Panc1 (cell line): ENCODE measurements around the gene CYTL1. TPM values are rescaled to one million over a fixed set of nuclear protein-coding genes. Genes with fewer than 3 reads are reported as not detected.

ENCODE experiments used
- ATAC-seq: fragments of 200-7000 bp; cut with Tn5 transposase; 2 replicates; pipeline ENCODE4 v1.9.1; 2020; ENCODE audit warnings: mild to moderate bottlenecking, moderate library complexity
- BruUV-seq: library from RNA; stranded (reverse); fragments of 400-500 nt; replicated peaks from 2 replicates; lab custom pipeline; 2021; lab: Mats Ljungman, UMichigan
- CTCF ChIA-PET: fragments of 300-600 bp; sonication (Branson Sonifier 250); formaldehyde crosslinking; loops from one replicate; lab custom pipeline; 2022; ENCODE audit warnings: antibody characterized with exemption; lab: Charles Lee
- POLR2A ChIA-PET: fragments of 300-600 bp; sonication (Branson Sonifier 250); formaldehyde crosslinking; loops from one replicate; lab custom pipeline; 2022; ENCODE audit warnings: antibody characterized with exemption; lab: Charles Lee
- DNase-seq: peaks from one replicate; pipeline ENCODE4 v3.0.0-alpha.2; 2010; ENCODE audit warnings: low read depth, low spot score
- H3K27ac ChIP-seq: 2 replicates; pipeline ENCODE4 v1.5.1; 2011; ENCODE audit warnings: mild to moderate bottlenecking, low read length, inconsistent platforms
- H3K27me3 ChIP-seq: fragments of 200-500 bp; sonication (Bioruptor generic); 2 replicates; pipeline ENCODE4 v1.6.0; 2014; ENCODE audit warnings: low read length, inconsistent platforms; ENCODE audit not compliant: control insufficient read depth, insufficient read depth
- H3K36me3 ChIP-seq: fragments of 200-500 bp; sonication (Bioruptor generic); 2 replicates; pipeline ENCODE4 v1.5.1; 2014; ENCODE audit warnings: inconsistent platforms, mild to moderate bottlenecking, low read length, moderate library complexity; ENCODE audit not compliant: control insufficient read depth, insufficient read depth
- H3K4me1 ChIP-seq: 2 replicates; pipeline ENCODE4 v1.5.1; 2011; ENCODE audit warnings: inconsistent platforms, mild to moderate bottlenecking, low read length, moderate library complexity; ENCODE audit not compliant: control insufficient read depth, insufficient read depth
- H3K4me3 ChIP-seq, 2 experiments: 2 replicates each; pipeline ENCODE4 v1.5.1; 2011 to 2012; ENCODE audit warnings: low read depth in 2 of 2, low read length in 2 of 2, mild to moderate bottlenecking in 2 of 2, inconsistent platforms in 1 of 2, moderate library complexity in 1 of 2
- H3K9me3 ChIP-seq: fragments of 200-500 bp; sonication (Bioruptor generic); 2 replicates; pipeline ENCODE4 v1.5.1; 2014; ENCODE audit warnings: low read depth, mild to moderate bottlenecking, inconsistent platforms, low read length, moderate library complexity; ENCODE audit not compliant: control insufficient read depth, insufficient read depth
- POLR2AphosphoS5 ChIP-seq: IDR thresholded peaks from 2 replicates; pipeline ENCODE4 v1.6.1; 2012; ENCODE audit warnings: mild to moderate bottlenecking, low read depth, low read length, moderate library complexity
- SIN3A ChIP-seq: IDR thresholded peaks from 2 replicates; pipeline ENCODE4 v1.6.1; 2012; ENCODE audit warnings: low read depth, mild to moderate bottlenecking, low read length, moderate library complexity, borderline replicate concordance; ENCODE audit not compliant: insufficient read depth
- TCF7L2 ChIP-seq: IDR thresholded peaks from 2 replicates; pipeline ENCODE4 v1.6.1; 2011; ENCODE audit warnings: mild to moderate bottlenecking, low read depth, low read length, inconsistent platforms
- in situ Hi-C: cut with HindIII; loops from 2 replicates; pipeline ENCODE4 v1.10.0; 2016; ENCODE audit warnings: low sequenced_read_pairs, low pct_unique_long_range_greater_than_20kb
- intact Hi-C: fragments of 100-400 bp; cut with micrococcal nuclease; formaldehyde crosslinking; loops from one replicate; pipeline ENCODE4 v1.10.0; 2022; ENCODE audit not compliant: unreplicated experiment
- total RNA-seq: library from RNA; stranded (reverse); gene quantifications from one replicate; pipeline ENCODE4 v1.2.1, GENCODE V29; 2021; ENCODE audit not compliant: unreplicated experiment
- TF ChIP-seq, protein P1 (sequence below), 2 experiments: IDR thresholded peaks; 2 replicates each; pipeline ENCODE4 v1.6.1; 2011 to 2012; ENCODE audit warnings: low read depth in 2 of 2, control low read depth in 1 of 2, low read length in 1 of 2, mild to moderate bottlenecking in 1 of 2, moderate library complexity in 1 of 2; ENCODE audit not compliant: insufficient read depth in 1 of 2
- TF ChIP-seq, protein P2 (sequence below): fragments of 450-650 bp; IDR thresholded peaks from 2 replicates; pipeline ENCODE4 v1.5.1; 2017; ENCODE audit warnings: mild to moderate bottlenecking

CYTL1 gene
- total RNA-seq, 1 experiment from 2014 or later, result not detected

DNA sequence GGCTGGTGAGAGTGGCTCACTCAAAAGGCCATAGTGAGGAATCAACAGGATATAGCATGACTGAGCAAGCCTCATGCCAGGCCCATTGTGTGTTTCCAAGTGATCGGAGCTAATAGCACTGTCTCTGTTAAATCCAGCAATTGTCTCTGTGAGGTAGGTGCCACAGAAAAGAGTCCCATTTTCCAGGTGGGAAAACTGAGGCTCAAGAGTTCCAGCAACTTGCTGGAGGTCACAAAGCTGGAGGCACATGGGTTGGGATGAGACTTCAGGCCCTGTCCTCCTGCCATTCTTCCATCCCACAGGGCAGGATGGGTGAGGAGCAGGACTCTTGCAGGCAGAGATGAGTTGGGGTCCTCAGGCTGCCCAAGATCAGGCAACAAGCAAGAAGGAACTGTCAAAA, 1.1 kb upstream of the CYTL1 start:
- TF ChIP-seq, protein P1, sequence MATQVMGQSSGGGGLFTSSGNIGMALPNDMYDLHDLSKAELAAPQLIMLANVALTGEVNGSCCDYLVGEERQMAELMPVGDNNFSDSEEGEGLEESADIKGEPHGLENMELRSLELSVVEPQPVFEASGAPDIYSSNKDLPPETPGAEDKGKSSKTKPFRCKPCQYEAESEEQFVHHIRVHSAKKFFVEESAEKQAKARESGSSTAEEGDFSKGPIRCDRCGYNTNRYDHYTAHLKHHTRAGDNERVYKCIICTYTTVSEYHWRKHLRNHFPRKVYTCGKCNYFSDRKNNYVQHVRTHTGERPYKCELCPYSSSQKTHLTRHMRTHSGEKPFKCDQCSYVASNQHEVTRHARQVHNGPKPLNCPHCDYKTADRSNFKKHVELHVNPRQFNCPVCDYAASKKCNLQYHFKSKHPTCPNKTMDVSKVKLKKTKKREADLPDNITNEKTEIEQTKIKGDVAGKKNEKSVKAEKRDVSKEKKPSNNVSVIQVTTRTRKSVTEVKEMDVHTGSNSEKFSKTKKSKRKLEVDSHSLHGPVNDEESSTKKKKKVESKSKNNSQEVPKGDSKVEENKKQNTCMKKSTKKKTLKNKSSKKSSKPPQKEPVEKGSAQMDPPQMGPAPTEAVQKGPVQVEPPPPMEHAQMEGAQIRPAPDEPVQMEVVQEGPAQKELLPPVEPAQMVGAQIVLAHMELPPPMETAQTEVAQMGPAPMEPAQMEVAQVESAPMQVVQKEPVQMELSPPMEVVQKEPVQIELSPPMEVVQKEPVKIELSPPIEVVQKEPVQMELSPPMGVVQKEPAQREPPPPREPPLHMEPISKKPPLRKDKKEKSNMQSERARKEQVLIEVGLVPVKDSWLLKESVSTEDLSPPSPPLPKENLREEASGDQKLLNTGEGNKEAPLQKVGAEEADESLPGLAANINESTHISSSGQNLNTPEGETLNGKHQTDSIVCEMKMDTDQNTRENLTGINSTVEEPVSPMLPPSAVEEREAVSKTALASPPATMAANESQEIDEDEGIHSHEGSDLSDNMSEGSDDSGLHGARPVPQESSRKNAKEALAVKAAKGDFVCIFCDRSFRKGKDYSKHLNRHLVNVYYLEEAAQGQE (IDR thresholded peaks at IDR 0.05; ENCODE audit: insufficient read depth in 1 of 2, low read depth in 2 of 2, low read length in 1 of 2), result no peak
- TF ChIP-seq POLR2AphosphoS5 (no peak), SIN3A (no peak), TCF7L2 (no peak)
- TF ChIP-seq, protein P2, sequence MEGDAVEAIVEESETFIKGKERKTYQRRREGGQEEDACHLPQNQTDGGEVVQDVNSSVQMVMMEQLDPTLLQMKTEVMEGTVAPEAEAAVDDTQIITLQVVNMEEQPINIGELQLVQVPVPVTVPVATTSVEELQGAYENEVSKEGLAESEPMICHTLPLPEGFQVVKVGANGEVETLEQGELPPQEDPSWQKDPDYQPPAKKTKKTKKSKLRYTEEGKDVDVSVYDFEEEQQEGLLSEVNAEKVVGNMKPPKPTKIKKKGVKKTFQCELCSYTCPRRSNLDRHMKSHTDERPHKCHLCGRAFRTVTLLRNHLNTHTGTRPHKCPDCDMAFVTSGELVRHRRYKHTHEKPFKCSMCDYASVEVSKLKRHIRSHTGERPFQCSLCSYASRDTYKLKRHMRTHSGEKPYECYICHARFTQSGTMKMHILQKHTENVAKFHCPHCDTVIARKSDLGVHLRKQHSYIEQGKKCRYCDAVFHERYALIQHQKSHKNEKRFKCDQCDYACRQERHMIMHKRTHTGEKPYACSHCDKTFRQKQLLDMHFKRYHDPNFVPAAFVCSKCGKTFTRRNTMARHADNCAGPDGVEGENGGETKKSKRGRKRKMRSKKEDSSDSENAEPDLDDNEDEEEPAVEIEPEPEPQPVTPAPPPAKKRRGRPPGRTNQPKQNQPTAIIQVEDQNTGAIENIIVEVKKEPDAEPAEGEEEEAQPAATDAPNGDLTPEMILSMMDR, result no peak
- Histone ChIP-seq H3K9me3 (no peaks in the 10 kb centered on the region), H3K27ac (no peak overlapping the region), H3K4me1 (no peaks in the 10 kb centered on the region), H3K36me3 (no peaks in the 10 kb centered on the region), H3K27me3 (no peaks in the 10 kb centered on the region), H3K4me3 (no peak overlapping the region)
- POLR2A ChIA-PET, result no interaction called here
- BruUV-seq, result no TSS peak
- CTCF ChIA-PET, result no interaction called here
- DNase-seq (no peak), ATAC-seq (no peak)
- intact Hi-C loops (no loop called here), in situ Hi-C loops (no loop called here)

DNA sequence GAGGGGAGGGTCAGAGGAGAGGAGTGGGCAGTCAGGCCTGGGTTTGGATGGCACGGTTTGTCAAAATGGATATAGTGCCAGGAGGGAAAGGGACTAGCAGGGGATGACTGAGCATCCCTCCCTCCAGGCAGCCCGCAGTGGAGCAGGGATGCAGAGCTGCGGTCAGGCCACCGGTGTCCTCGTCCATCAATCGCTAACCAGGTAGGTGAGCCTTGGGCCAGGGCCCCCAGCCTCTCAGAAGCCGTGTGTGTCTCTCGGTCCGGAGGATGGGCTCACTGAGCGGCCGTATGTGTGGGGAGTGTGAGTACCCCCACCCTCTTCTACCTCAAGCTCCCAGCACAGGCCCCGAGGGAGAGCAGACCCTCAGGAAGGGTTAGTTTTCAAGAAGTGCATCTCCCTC, 538 bp upstream of the CYTL1 start:
- Histone ChIP-seq H3K4me3 (no peak overlapping the region), H3K9me3 (no peaks in the 10 kb centered on the region), H3K36me3 (no peaks in the 10 kb centered on the region), H3K27me3 (no peaks in the 10 kb centered on the region), H3K27ac (no peak overlapping the region), H3K4me1 (no peaks in the 10 kb centered on the region)
- CTCF ChIA-PET, result no interaction called here
- POLR2A ChIA-PET, result no interaction called here
- DNase-seq (no peak), ATAC-seq (no peak)
- BruUV-seq, result no TSS peak
- in situ Hi-C loops (no loop called here), intact Hi-C loops (no loop called here)
- TF ChIP-seq POLR2AphosphoS5 (no peak), SIN3A (no peak), TCF7L2 (no peak)
- TF ChIP-seq, protein P2, result no peak
- TF ChIP-seq, protein P1 (IDR thresholded peaks at IDR 0.05; ENCODE audit: insufficient read depth in 1 of 2, low read depth in 2 of 2, low read length in 1 of 2), result no peak
